ENCODE data around the gene SMARCC1.

DNA sequence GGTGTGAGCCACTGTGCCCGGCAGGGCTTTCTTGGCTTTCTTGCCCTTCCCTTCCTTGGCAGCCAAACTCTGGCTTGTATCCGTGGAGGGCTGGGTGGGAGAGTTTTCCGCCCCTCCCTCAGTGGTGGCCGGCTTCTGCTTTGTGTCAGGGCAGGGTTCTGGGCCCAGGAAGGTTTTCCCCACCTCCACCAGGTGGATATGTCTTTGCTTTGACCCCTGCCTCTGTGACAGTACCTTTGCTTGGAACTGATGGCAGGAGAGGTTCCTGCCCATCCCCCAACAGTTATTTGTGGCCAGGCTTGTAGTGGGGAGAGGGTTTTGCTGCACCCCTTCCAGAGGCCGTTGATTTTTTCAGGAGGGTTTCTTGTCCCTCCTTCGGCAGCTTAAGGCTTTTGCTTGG, 227.4 kb downstream of the SMARCC1 start:
- TF ChIP-seq, protein P1, sequence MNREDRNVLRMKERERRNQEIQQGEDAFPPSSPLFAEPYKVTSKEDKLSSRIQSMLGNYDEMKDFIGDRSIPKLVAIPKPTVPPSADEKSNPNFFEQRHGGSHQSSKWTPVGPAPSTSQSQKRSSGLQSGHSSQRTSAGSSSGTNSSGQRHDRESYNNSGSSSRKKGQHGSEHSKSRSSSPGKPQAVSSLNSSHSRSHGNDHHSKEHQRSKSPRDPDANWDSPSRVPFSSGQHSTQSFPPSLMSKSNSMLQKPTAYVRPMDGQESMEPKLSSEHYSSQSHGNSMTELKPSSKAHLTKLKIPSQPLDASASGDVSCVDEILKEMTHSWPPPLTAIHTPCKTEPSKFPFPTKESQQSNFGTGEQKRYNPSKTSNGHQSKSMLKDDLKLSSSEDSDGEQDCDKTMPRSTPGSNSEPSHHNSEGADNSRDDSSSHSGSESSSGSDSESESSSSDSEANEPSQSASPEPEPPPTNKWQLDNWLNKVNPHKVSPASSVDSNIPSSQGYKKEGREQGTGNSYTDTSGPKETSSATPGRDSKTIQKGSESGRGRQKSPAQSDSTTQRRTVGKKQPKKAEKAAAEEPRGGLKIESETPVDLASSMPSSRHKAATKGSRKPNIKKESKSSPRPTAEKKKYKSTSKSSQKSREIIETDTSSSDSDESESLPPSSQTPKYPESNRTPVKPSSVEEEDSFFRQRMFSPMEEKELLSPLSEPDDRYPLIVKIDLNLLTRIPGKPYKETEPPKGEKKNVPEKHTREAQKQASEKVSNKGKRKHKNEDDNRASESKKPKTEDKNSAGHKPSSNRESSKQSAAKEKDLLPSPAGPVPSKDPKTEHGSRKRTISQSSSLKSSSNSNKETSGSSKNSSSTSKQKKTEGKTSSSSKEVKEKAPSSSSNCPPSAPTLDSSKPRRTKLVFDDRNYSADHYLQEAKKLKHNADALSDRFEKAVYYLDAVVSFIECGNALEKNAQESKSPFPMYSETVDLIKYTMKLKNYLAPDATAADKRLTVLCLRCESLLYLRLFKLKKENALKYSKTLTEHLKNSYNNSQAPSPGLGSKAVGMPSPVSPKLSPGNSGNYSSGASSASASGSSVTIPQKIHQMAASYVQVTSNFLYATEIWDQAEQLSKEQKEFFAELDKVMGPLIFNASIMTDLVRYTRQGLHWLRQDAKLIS (CRISPR knock-in tag; IDR thresholded peaks at IDR 0.05; ENCODE audit: borderline replicate concordance): no peak
- TF ChIP-seq SP1 (CRISPR knock-in tag; conservative IDR thresholded peaks at IDR 0.05): no peak
- no peak for TF ChIP-seq ATF1 (CRISPR knock-in tag; IDR thresholded peaks at IDR 0.05)
- TF ChIP-seq, protein P2, sequence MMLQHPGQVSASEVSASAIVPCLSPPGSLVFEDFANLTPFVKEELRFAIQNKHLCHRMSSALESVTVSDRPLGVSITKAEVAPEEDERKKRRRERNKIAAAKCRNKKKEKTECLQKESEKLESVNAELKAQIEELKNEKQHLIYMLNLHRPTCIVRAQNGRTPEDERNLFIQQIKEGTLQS (CRISPR knock-in tag; conservative IDR thresholded peaks at IDR 0.05): no peak
- TF ChIP-seq, protein P3, sequence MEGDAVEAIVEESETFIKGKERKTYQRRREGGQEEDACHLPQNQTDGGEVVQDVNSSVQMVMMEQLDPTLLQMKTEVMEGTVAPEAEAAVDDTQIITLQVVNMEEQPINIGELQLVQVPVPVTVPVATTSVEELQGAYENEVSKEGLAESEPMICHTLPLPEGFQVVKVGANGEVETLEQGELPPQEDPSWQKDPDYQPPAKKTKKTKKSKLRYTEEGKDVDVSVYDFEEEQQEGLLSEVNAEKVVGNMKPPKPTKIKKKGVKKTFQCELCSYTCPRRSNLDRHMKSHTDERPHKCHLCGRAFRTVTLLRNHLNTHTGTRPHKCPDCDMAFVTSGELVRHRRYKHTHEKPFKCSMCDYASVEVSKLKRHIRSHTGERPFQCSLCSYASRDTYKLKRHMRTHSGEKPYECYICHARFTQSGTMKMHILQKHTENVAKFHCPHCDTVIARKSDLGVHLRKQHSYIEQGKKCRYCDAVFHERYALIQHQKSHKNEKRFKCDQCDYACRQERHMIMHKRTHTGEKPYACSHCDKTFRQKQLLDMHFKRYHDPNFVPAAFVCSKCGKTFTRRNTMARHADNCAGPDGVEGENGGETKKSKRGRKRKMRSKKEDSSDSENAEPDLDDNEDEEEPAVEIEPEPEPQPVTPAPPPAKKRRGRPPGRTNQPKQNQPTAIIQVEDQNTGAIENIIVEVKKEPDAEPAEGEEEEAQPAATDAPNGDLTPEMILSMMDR (IDR thresholded peaks at IDR 0.05): no peak
- no peak for TF ChIP-seq FOXP1 (CRISPR knock-in tag; IDR thresholded peaks at IDR 0.05; ENCODE audit: borderline replicate concordance)
- TF ChIP-seq CBFB (CRISPR knock-in tag; IDR thresholded peaks at IDR 0.05; ENCODE audit: low read depth): no peak
- TF ChIP-seq, protein P4, sequence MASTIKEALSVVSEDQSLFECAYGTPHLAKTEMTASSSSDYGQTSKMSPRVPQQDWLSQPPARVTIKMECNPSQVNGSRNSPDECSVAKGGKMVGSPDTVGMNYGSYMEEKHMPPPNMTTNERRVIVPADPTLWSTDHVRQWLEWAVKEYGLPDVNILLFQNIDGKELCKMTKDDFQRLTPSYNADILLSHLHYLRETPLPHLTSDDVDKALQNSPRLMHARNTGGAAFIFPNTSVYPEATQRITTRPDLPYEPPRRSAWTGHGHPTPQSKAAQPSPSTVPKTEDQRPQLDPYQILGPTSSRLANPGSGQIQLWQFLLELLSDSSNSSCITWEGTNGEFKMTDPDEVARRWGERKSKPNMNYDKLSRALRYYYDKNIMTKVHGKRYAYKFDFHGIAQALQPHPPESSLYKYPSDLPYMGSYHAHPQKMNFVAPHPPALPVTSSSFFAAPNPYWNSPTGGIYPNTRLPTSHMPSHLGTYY (CRISPR knock-in tag; IDR thresholded peaks at IDR 0.05): no peak
- no peak for TF ChIP-seq SMAD3 (CRISPR knock-in tag; IDR thresholded peaks at IDR 0.05; ENCODE audit: borderline replicate concordance)
- TF ChIP-seq, protein P5, sequence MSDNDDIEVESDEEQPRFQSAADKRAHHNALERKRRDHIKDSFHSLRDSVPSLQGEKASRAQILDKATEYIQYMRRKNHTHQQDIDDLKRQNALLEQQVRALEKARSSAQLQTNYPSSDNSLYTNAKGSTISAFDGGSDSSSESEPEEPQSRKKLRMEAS (CRISPR knock-in tag; IDR thresholded peaks at IDR 0.05): no peak
- TF ChIP-seq, protein P6, sequence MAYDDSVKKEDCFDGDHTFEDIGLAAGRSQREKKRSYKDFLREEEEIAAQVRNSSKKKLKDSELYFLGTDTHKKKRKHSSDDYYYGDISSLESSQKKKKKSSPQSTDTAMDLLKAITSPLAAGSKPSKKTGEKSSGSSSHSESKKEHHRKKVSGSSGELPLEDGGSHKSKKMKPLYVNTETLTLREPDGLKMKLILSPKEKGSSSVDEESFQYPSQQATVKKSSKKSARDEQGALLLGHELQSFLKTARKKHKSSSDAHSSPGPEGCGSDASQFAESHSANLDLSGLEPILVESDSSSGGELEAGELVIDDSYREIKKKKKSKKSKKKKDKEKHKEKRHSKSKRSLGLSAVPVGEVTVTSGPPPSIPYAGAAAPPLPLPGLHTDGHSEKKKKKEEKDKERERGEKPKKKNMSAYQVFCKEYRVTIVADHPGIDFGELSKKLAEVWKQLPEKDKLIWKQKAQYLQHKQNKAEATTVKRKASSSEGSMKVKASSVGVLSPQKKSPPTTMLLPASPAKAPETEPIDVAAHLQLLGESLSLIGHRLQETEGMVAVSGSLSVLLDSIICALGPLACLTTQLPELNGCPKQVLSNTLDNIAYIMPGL (CRISPR knock-in tag; IDR thresholded peaks at IDR 0.05): no peak
- TF ChIP-seq, protein P7, sequence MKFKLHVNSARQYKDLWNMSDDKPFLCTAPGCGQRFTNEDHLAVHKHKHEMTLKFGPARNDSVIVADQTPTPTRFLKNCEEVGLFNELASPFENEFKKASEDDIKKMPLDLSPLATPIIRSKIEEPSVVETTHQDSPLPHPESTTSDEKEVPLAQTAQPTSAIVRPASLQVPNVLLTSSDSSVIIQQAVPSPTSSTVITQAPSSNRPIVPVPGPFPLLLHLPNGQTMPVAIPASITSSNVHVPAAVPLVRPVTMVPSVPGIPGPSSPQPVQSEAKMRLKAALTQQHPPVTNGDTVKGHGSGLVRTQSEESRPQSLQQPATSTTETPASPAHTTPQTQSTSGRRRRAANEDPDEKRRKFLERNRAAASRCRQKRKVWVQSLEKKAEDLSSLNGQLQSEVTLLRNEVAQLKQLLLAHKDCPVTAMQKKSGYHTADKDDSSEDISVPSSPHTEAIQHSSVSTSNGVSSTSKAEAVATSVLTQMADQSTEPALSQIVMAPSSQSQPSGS (CRISPR knock-in tag; IDR thresholded peaks at IDR 0.05; ENCODE audit: borderline replicate concordance, low read depth): no peak
